ENCODE measurements around the gene SESN1.
A peak's percentile ranks its signal among the peaks of the same experiment; 100 is the strongest.

The SESN1 gene

DNA sequence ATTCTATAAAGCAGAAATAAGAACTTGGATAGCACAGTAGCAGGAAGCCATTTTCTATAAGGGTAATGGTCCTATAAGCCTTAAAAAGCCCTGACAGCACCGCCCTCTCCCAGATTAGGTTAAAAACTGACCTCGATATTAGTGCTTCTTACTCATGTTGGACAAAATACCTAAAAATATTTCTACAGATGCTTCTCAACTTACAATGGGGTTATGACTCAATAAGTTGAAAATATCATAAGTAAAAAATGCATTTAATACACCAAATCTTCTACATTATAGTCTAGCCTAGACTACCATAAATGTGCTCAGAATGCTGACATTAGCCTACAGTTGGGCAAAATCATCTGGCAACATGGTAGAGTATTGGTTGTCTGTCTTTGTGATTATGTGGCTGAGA lies 70.3 kb downstream of the SESN1 start:
- peak; percentile 13 for DNase-seq

DNA sequence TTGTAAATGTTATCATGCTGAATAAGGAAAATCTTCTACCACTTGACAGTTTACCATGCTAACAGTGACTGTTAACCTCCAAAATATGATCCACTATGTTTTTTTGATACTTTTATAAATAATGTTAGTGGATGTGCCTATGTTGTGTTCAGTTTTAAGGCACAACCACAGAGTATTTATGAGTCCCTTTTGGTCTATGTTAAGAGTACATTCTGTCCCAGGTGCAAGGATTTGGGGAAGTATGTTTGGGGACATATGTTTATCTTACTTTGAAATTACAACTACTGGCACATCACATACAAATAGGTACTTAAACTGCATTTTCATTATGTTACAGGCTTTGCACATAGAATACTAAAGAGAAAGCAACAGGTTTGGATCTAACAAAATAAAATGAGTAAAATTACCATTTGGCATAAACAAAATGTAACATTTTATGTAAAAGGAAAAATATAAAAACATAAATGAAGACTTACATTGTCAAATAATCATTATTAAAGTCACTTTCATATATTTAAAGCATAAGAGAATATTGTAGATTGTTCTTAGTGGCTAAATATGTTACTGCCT lies 71.2 kb downstream of the SESN1 start:
- DNase-seq: no peak

DNA sequence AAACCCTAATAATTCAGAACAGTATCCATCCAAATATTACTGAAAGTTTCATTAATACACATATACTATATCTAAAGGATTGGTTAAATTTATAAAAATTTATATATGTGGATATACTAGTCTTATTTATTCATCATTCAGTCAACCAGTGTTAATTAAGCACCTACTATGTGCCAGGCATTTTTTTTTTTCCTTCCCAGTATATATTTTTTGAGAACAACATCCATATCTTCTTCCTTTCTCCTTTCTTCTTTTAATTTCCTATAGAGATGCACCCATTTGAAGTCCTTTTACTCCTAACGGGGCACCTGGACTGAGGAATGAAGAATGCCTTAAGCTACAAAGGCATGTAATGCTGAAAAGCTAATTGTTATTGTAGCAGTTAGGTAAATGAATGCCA lies 72.8 kb downstream of the SESN1 start:
- DNase-seq: no peak

DNA sequence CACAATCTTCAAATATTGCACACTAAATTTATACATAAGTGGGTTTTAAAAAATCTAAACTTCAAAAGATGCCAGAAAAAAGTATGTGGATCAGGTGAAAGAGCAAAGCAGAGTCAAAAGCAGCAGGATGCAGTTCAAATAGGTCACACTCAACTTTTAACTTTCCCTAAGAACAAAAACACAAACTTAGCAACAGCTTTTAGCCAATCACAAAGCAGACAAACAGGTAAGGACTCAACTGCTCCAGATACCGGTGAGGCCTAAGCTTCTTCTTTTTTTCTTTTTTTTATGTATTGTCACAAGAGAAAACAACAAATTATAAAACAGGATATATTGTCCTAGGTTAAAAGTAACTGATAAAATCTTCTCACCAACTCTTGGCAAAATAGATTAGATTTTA lies 74.7 kb downstream of the SESN1 start:
- no peak for DNase-seq

DNA sequence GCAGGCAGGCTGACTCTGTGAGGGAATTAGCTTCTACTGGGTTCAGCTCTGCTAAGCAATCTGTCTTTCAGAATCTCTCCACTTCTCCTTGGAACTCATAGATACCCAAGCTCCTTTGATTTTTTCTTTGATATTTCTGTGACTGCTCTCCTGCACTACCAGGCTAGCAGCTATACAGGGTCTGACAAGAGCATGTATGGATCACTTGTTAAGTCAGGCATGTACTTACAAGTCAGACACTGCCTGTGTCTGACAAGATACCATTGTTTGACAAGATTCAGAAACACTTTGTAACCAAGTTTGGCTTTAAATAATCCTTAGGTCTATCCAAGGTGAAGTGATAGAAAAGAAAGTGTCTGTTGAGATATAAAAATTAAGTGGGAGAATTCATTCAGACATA lies 79.5 kb downstream of the SESN1 start:
- no peak for DNase-seq

DNA sequence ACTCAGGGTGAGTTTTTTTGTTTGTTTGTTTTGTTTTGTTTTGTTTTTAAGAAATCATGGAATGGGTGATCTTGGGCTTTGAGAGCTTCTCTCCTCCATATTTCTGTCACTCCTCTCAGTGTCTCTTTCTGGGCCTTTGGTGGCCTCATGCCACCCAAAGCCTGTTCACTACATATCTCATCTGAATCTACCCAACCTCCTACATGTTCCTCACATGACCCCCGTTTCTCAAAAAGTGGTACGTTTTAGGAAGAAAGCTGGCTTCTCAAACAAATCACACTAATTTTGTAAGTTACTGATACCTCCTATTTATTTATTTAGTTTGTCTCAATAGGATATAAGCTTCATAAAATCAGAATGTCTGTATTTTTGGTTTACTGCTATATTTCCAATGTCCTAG lies 80.0 kb downstream of the SESN1 start:
- DNase-seq: no peak

DNA sequence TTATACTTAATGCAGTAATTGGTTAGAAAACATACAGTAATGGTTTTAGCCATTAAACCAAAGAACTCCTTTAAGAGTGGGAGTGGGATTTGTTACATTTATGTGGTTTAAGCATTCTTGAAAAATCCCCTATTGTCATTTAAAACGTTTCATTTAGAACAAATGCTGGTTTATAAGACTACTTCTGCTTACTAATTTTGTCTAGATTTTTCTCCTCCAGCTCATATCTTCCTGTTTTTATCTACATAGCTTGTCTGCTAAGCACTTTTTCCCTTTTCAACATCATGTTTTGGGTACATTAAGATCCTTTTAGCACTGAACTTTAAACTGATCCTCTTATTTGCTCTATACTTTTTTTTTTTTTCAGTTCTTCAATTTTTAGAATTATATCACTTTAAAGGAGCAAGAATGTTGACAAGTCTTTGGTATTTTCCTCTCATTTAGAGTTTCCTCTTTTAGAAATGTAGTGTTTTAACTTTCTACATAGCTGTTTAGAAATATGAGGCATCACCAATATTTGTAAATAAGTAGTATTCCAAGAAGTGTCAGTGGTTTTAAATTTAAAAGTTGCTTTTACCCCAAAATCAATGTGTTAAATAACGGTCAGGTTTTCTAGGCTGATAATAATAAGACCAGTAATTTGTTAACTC lies 80.9 kb downstream of the SESN1 start:
- no peak for DNase-seq

DNA sequence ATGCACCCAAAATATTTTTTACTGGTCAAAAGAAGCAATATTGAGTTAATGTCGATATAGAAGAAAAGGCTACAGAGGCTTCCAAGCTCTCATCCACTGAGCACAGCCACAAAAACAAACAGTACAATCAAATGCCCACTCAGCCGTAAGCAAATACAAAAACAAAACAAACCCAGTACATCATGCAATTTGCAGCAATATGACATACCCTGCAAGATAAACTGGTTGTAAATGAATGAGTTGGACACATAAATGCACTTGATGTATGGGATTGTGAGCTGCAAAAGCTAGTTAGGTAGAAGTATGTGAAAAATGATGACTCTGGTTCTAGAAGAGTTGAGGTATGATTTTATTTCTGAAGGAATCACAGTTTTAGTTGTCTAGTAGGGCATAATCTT lies 83.9 kb downstream of the SESN1 start:
- no peak for DNase-seq

DNA sequence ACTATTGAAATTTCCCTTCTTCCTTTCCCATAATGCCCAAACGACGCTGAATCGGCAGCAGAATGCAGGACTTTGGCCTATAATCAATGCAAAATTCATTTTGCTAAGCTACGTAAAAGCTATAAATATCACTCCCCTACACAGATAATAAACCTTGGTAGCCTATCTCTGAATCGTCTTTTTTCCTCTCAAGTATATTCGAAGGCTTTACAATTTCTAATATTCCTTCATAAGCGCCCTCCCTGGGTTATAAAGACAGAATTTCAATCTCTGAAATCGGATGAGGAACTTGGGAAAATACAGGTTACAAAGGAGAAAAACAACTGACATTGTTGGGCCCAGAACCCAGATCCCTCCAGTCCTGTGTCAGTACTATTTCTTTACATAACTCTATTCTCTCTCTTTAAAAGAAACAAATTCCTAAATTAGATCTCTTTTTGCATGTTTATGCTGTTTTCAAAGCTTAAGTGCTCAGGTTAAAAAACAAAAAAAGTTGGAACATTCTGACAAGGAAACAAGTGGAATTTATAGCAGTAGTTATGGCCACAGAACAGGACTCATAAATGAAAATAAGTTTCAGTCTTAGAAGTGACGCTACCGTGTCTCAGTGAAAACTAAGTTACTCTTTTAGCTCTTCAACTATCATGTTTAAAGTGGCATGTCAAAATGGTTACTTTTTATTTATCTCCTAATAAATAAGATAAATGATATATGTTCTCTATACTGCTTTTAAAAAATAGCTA lies 84.5 kb downstream of the SESN1 start:
- DNase-seq: no peak

DNA sequence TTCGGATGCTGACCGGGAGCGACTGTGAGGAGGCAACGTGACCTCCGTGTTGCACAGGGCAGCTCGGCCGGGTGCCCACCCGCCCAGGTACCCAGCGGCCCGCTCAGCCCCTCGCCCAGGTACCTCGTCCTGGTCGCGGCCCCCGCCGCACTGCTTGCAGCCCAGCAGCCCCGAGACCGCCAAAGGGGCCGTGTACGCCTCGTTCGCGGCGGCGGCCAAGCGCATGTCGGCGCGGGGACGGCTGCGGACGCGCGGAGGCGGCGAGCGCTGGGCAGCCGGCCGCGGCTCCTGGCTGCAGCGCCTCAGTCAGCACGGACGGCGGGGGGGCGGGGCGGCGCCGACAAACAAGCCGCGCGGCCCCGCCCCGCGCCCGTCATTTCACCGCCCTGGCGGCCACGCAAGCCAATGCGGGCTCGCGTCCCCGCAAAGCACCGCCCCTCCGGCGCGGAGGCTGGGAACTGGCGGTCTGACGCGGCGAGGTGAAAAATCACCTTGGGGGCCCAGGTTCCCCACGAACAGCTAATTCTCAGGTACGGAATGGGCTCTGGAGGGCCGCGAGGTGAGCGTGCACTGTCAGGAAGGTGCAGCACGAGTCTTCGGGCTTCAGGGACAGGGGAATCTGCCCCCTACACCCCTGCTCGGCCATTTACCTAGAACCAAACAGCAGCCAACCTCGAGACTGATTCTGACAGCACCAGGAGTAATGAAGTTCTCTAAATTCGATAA lies 85.2 kb downstream of the SESN1 start:
- peak; percentile 88 for DNase-seq

DNA sequence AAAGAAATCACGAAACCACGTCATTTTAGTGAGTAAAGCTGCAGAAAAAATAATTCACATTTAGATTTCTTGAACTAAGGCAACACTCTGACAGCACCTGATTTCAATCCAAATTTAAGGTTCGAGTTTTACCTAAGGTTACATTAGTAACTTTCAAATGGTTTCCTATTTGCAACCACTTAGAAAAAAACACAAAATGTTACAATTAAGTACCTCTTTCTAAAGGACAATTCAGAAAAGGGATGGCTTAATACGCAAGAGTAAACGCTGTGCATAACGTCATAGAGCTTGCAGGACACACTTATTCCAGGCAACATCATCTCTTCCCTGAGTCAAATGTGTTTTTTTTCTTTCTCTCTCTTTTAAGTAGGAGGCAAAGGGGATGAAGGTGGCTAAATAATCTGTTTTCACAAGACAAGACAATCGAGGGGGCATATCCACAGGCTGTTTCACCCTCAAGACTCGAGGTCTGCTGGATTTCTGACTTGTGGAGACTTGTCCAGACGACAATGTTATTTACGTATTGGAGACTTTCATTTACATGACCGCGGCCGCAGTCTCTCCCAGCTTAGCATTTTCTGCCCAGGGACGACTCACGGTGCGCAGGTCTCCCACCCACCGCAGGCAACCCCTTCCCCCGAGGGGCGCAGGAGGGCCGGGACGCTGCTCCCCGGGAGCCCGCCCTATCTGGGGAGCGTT lies 86.0 kb downstream of the SESN1 start:
- peak; percentile 52 for DNase-seq

DNA sequence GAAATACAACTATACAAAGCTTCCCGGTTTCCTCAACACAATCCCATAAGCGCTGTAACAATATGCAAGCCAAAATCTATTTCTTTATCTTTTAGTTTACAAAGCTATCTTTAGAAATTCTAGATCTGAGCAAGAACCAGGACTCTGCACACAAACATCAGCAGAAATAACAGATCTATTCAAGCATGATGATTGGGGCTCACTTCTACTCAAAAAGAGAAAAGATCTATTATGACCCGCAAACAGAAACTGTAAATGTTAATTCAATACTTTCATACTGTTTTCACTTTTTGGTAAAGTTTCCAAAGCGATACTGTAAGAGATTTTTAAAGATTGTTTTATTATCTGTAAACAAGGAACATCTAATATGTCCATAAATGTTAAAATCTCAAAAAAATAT lies 86.6 kb downstream of the SESN1 start:
- DNase-seq: no peak

DNA sequence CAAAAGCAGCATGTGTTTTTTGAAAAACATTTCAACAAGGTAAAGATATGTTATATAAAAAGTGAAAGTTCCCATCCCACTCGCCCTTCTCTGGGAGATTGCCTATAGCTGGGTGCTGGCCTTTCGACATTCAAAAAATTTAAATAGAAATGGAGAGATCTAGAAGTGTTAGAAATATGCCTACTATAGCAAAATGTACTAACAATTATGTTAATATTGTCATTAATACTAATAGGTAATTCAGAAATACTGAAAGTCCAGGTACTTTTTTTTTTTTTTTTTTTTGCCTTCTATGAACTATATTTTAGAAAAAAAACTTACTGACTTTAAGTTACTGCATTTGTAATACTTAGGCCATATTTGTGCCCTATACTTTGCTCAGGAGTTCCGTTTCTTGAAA lies 87.1 kb downstream of the SESN1 start:
- no peak for DNase-seq

DNA sequence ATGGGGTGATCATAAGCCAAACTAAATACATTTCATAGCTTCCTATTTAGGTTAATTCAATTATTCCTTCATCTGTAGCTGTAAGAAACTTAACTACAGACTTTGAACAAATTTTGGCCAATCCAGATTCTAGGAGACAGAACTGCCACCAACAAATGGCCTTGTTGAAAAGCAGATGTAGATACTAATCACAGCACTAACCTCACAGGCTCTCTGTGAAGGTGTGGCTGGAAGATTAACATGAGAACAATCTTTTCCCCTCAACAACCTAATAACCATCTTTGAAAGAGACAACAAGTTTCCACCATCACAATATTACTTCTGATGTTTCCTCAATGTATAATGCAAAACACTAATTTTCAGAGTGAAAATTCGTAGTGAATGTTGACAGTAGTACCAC lies 87.8 kb downstream of the SESN1 start:
- DNase-seq: no peak

DNA sequence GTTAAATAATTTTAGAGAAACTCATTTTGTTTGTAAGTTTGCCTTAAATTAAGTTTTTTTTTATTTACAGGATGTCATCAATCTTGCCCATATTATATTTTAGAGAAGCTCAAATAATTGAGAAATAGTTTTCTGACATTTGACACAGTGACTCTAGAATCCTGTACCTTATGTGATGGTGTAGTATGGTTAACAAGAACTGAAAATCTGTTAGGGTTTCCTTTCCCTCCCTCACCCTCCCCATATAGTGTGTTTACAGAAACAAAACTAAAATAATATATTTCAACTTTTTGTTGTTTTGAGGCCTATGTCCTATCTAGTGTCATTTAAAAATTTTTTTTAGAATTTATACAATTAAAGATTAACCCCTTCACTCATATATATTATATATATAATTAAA lies 91.8 kb downstream of the SESN1 start:
- DNase-seq: no peak

DNA sequence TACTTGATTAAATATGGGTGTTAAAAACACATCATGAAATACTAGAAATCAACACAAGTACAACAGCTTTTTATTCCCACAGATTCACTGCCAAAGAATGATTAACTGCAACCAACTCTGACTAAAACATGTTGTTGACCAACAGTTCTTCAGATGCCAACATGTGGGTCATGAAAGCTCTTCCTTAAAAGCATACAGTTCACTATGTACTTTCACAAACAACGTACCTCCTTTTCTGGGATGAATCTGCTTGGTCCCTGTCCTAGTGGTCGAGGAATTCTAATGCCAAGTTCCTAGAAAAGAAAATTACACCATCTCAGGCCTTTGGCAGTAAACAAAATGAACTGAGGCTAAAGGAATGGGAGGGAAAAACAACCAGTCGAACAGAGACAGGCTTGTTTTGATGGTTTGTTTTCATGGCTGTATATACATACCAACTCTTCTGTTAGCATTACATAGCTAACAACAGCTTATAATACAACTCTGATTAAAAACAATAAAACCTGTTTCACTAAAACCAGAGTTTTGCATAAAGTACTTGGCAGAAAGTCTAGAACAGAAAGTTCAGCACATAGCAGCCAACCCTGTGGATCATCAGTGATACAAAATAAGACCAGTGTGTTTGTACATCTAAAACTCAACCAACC lies 92.5 kb downstream of the SESN1 start:
- DNase-seq: peak; percentile 14

DNA sequence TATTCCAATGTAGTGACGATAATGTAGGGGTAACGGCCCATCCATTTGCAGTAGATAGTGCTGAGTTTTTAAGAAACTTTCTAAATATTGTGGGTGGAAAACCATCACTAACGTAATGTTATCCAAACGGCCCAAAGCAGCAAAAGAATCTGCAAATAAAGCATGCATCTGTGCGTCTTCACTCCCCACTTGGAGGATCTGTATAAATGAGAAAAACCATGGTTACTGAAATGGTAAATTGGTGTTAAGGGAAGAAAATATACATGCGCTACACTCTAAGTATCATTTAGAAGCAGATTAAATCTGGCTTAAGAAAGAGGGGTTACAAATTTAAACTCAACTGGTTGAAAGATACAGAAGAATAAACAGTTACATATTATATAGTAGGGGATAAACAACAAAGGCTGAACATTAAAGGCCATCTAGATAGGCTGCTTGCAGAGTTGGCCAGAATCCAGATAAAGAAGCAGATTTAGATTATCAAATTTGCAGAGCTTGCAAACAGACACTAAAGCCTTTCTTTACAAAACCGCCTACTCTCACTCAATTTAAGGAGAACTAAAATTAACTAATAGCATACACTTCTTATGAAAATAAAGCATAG lies 93.3 kb downstream of the SESN1 start:
- no peak for DNase-seq

DNA sequence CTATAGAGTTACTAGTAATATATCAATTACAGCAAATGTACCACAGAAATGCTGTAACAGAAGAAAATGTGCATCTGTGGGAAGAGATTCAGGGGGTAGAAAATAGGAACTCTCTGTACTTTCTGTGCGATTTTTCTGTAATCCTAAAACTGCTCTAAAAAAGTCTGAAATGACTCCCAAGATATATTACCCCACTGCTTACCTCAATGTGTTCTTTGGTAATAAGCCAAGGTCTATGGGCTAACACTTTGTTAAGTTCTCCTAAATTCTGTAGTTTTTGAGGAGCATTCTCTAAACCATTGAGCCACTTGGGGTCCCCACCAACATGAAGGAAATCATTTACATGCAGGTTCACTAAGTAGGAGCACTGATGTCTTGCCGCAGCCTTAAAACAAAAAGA lies 94.4 kb downstream of the SESN1 start:
- no peak for DNase-seq

DNA sequence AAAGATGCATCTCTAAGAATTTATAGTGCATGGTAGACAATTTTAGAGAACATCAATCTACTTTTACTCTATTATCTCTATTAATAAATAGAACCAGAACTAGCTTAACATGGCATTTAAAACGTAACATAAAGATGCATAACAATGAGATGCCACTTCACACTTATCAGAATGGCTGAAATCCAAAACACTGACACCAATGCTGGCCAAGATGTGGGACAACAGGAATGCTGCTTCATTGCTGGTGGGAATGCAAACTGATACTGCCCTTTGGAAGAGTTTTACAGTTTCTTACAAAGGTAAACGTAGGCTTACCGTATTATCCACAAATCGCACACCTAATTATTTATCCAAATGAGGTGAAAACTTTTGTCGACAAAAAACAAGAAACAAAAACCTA lies 95.2 kb downstream of the SESN1 start:
- DNase-seq: no peak

DNA sequence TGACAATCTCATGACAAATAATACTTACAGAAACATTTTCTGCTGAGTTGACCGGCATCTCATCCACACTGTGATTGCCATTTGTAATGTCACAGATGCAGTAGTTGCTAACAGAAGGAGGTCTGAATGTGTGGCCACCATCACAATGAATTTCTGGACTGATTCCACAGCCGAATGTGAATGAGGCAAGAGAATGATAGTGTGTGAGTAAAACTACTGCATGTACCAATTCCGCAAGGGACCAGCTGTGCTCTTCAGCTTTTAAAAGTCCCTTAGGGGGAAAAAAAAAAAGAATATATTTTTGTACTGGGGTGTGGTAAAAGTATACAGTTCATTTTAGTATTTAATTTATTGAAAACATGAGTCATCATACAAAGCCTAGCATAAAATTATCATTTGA lies 96.2 kb downstream of the SESN1 start:
- DNase-seq: no peak

DNA sequence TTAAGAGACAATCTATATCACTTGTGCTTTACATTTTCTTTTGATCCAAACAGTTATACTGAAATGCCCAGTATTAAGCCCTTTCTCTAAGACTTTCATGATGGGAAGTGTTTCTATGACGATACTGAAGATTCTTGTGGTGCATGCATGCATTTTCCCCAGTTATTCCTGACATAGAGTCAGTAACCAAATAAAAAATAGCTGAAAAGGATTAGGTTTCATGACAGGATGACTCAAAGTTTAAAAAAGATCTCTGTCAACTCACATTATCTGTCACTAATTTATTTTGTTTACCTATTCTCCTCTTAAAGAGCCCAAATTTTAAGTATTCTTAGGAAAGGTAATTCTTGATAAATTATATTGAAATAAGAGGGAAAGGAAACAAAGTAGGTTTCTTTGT lies 98.4 kb downstream of the SESN1 start:
- no peak for DNase-seq

DNA sequence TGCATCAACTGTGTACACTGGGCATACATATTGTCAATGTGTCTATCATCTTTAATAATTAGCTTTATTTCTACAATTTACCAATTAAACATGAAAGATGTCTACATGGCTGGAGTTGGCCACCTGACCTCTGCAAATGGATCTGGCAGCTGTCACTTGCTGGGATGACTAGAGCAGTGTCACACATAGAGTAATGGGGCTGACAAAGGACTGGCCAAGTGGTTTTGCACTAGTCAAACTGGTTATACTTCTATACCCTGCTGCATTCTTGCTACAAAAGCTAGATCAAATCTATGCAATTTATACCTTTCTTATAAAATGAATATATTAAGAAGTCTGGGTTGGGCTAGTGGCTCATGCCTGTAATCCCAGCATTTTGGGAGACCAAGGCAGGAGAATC lies 99.3 kb downstream of the SESN1 start:
- DNase-seq: no peak
